ENCODE results near the gene RAB40B. TPM values are rescaled to one million over a fixed set of nuclear protein-coding genes. Genes with fewer than 3 reads are reported as not detected.
A peak's percentile ranks its signal among the peaks of the same experiment; 100 is the strongest.
"Not testable (repeated sequence)": the region's sequence is repeated elsewhere in the genome, so short reads cannot be mapped to it uniquely, and the experiment has no call there.

The RAB40B gene
- 27.1 and 27.9 TPM in 2 replicates for polyA plus RNA-seq (2014; cell fraction: cytosol; rRNA removed)
- polyA plus RNA-seq (2014; cell fraction: nucleus; rRNA removed) = 28.9 and 34.3 TPM in 2 replicates

- DNase-seq (ENCODE audit: low spot score) = peak; percentile 99
These were observed at the start of gene RAB40B for GRCh38 chr17:82698065-82698973. RAB40B (minus strand) TSS chr17:82698698; CDS start chr17:82698596, 102 bp downstream.

- DNase-seq (ENCODE audit: low spot score) = no peak
These were observed 47.0 kb upstream of the RAB40B start for GRCh38 chr17:82745524-82745923.

GRCh38 chr17:82744736-82745135 is 46.2 kb upstream of the RAB40B start:
- DNase-seq (ENCODE audit: low spot score) = not testable (repeated sequence)

- no peak for DNase-seq (ENCODE audit: low spot score)
These were observed 45.1 kb upstream of the RAB40B start for GRCh38 chr17:82743344-82744219.

GRCh38 chr17:82740906-82741759 is 42.6 kb upstream of the RAB40B start:
- no peak for DNase-seq (ENCODE audit: low spot score)

GRCh38 chr17:82737967-82738877 is 39.7 kb upstream of the RAB40B start:
- DNase-seq (ENCODE audit: low spot score) = no peak

- DNase-seq (ENCODE audit: low spot score) = no peak
These were observed 38.1 kb upstream of the RAB40B start for GRCh38 chr17:82736511-82737185.

- DNase-seq (ENCODE audit: low spot score) = peak; percentile 70
These were observed 36.7 kb upstream of the RAB40B start, which contains the start of gene FN3K for GRCh38 chr17:82734987-82735866. FN3K (plus strand) TSS chr17:82735615; CDS start chr17:82735637, 22 bp downstream.

- DNase-seq (ENCODE audit: low spot score) = no peak
These were observed 33.7 kb upstream of the RAB40B start for GRCh38 chr17:82732118-82732743.

- DNase-seq (ENCODE audit: low spot score) = no peak
These were observed 31.2 kb upstream of the RAB40B start for GRCh38 chr17:82729479-82730260.

GRCh38 chr17:82726427-82726826 is 27.9 kb upstream of the RAB40B start:
- no peak for DNase-seq (ENCODE audit: low spot score)

GRCh38 chr17:82723169-82723807 is 24.8 kb upstream of the RAB40B start:
- DNase-seq (ENCODE audit: low spot score) = no peak

GRCh38 chr17:82722341-82723013 is 24.0 kb upstream of the RAB40B start:
- no peak for DNase-seq (ENCODE audit: low spot score)

- DNase-seq (ENCODE audit: low spot score) = no peak
These were observed 21.7 kb upstream of the RAB40B start for GRCh38 chr17:82720204-82720603.

GRCh38 chr17:82718986-82719685 is 20.6 kb upstream of the RAB40B start:
- DNase-seq (ENCODE audit: low spot score) = no peak

Data from SK-N-DZ (cell line).